Peyer's patch (tissue), 4 donors: ENCODE results near the gene DDX41.

ENCODE experiments used
- POLR2A ChIP-seq, 2 donors: fragments of 450-650 bp; IDR thresholded peaks; one replicate each; pipeline ENCODE4 v1.5.1; 2017; ENCODE audit warnings: antibody characterized with exemption in 2 of 2, mild to moderate bottlenecking in 2 of 2, moderate library complexity in 2 of 2
- TF ChIP-seq, protein P1 (sequence below), 6 experiments: fragments of 450-650 bp in 4 of 6; fragments of 200-600 bp in 2 of 6; sonication (generic) in 1 of 6; IDR thresholded peaks; one replicate each; pipeline ENCODE4 v1.5.1; 2017 to 2019; ENCODE audit warnings: antibody characterized with exemption in 6 of 6, mild to moderate bottlenecking in 3 of 6, moderate library complexity in 1 of 6

DNA sequence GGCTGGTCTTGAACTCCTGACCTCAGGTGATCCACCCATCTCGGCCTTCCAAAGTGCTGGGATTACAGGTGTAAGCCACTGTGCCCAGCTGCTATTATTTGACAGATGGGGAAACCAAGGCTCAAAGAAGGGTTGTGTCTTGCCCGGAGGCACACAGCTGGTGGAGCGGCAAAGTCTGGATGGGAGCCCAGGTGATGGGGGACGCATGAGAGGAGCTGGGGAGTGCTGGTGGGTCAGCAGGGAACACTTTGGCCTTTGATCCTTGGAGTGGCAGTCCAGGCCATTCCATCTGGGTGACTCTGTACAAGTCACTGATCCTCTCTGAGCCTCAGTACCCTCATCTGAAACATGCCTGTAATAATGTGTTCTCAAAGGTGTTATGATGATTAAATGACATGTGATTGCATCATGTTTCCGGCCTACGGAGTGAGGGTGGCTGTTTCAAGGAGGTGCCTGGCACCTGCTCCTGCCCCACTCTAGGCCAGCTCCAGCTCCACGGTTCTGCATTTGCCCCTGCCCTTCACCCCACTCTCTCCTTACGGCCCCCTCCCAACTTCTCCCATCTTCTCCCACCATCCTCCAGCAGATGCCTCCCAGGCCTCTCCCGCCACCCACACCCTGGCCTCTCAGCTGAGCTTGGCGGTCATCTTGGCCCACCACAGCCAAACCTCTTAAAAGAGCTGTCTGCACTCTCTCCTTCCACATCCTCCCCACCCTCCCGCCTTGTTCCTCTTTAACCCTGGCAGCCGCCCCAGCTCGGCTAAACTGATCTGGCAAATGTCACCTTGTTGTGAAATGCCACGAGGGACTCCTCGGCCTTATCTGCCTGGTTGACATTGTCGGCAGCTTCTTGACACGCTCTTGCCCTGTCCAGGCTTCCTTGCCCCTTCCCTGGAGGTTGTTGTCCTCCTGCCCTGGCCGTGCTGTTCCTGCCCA, 37.8 kb downstream of the DDX41 start:
- TF ChIP-seq, protein P1, sequence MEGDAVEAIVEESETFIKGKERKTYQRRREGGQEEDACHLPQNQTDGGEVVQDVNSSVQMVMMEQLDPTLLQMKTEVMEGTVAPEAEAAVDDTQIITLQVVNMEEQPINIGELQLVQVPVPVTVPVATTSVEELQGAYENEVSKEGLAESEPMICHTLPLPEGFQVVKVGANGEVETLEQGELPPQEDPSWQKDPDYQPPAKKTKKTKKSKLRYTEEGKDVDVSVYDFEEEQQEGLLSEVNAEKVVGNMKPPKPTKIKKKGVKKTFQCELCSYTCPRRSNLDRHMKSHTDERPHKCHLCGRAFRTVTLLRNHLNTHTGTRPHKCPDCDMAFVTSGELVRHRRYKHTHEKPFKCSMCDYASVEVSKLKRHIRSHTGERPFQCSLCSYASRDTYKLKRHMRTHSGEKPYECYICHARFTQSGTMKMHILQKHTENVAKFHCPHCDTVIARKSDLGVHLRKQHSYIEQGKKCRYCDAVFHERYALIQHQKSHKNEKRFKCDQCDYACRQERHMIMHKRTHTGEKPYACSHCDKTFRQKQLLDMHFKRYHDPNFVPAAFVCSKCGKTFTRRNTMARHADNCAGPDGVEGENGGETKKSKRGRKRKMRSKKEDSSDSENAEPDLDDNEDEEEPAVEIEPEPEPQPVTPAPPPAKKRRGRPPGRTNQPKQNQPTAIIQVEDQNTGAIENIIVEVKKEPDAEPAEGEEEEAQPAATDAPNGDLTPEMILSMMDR (IDR thresholded peaks at IDR 0.05) = no peak
- no peak for TF ChIP-seq POLR2A (IDR thresholded peaks at IDR 0.05)
